ENCODE measurements around the gene GALNT11. TPM values are rescaled to one million over a fixed set of nuclear protein-coding genes. Genes with fewer than 3 reads are reported as not detected.

Gene GALNT11
- polyA plus RNA-seq, 3 donors, result 21.7 to 40.9 (median 24.6) TPM

- WGBS, 3 donors, result 94 to 96% (median 95%) methylated on average over 4 of the region's 4 CpGs
- no peak overlapping the region for H3K27ac ChIP-seq (ENCODE audit: low read depth, low read length)
Observed at GRCh38 chr7:152097330-152097729, 71.9 kb downstream of the GALNT11 start.

- 87 to 94% (median 91%) methylated on average over 7 of the region's 7 CpGs for WGBS, 3 donors
- H3K27ac ChIP-seq (ENCODE audit: low read depth, low read length), result no peak overlapping the region
Observed at GRCh38 chr7:152103066-152103465, 77.6 kb downstream of the GALNT11 start.

- WGBS, 3 donors, result 76 to 80% (median 79%) methylated on average over 5 of the region's 5 CpGs
- no peak overlapping the region for H3K27ac ChIP-seq (ENCODE audit: low read depth, low read length)
Observed at GRCh38 chr7:152103691-152104090, 78.2 kb downstream of the GALNT11 start.

- H3K27ac ChIP-seq (ENCODE audit: low read depth, low read length), result no peak overlapping the region
- WGBS, 3 donors, result 93 to 97% (median 94%) methylated on average over 11 of the region's 11 CpGs
Observed at GRCh38 chr7:152105205-152105604, 79.7 kb downstream of the GALNT11 start.

- WGBS, 3 donors, result 74 to 76% (median 75%) methylated on average over 4 of the region's 4 CpGs
- no peak overlapping the region for H3K27ac ChIP-seq (ENCODE audit: low read depth, low read length)
Observed at GRCh38 chr7:152106990-152107389, 81.5 kb downstream of the GALNT11 start.

- no peak overlapping the region for H3K27ac ChIP-seq (ENCODE audit: low read depth, low read length)
- WGBS, 3 donors, result 94 to 98% (median 97%) methylated on average over 17 of the region's 17 CpGs
Observed at GRCh38 chr7:152107945-152108344, 82.5 kb downstream of the GALNT11 start.

GRCh38 chr7:152108359-152108758, 82.9 kb downstream of the GALNT11 start:
- WGBS, 3 donors, result 74 to 88% (median 81%) methylated on average over 7 of the region's 7 CpGs
- no peak overlapping the region for H3K27ac ChIP-seq (ENCODE audit: low read depth, low read length)

- no peak overlapping the region for H3K27ac ChIP-seq (ENCODE audit: low read depth, low read length)
Observed at GRCh38 chr7:152112829-152113228, 87.4 kb downstream of the GALNT11 start.

- 91 to 96% (median 93%) methylated on average over 9 of the region's 9 CpGs for WGBS, 3 donors
Observed at GRCh38 chr7:152115021-152115718, 89.7 kb downstream of the GALNT11 start.

GRCh38 chr7:152117356-152117755, 91.9 kb downstream of the GALNT11 start:
- WGBS, 3 donors, result 90 to 94% (median 92%) methylated on average over 8 of the region's 8 CpGs

More at GRCh38 chr7:152115021-152115718, 89.7 kb downstream of the GALNT11 start:
- no peak overlapping the region for H3K27ac ChIP-seq (ENCODE audit: low read depth, low read length)

GRCh38 chr7:152120210-152120609, 94.7 kb downstream of the GALNT11 start:
- WGBS, 3 donors, result 95 to 96% (median 96%) methylated on average over 6 of the region's 6 CpGs
- no peak overlapping the region for H3K27ac ChIP-seq (ENCODE audit: low read depth, low read length)

More at GRCh38 chr7:152117356-152117755, 91.9 kb downstream of the GALNT11 start:
- no peak overlapping the region for H3K27ac ChIP-seq (ENCODE audit: low read depth, low read length)

- 97 to 98% (median 97%) methylated on average over 7 of the region's 7 CpGs for WGBS, 3 donors
- no peak overlapping the region for H3K27ac ChIP-seq (ENCODE audit: low read depth, low read length)
Observed at GRCh38 chr7:152120776-152121175, 95.3 kb downstream of the GALNT11 start.

- no peak overlapping the region for H3K27ac ChIP-seq (ENCODE audit: low read depth, low read length)
- 96 to 98% (median 97%) methylated on average over 9 of the region's 9 CpGs for WGBS, 3 donors
Observed at GRCh38 chr7:152121432-152121831, 96.0 kb downstream of the GALNT11 start.

GRCh38 chr7:152122540-152122939, 97.1 kb downstream of the GALNT11 start:
- 88 to 100% (median 98%) methylated on average over 1 of the region's 1 CpG for WGBS, 3 donors
- no peak overlapping the region for H3K27ac ChIP-seq (ENCODE audit: low read depth, low read length)

- 90 to 94% (median 90%) methylated on average over 7 of the region's 7 CpGs for WGBS, 3 donors
- H3K27ac ChIP-seq (ENCODE audit: low read depth, low read length), result no peak overlapping the region
Observed at GRCh38 chr7:152126741-152127140, 101.3 kb downstream of the GALNT11 start.

GRCh38 chr7:152127229-152127628, 101.8 kb downstream of the GALNT11 start:
- no peak overlapping the region for H3K27ac ChIP-seq (ENCODE audit: low read depth, low read length)
- WGBS, 3 donors, result 95 to 96% (median 96%) methylated on average over 19 of the region's 19 CpGs

- no peak overlapping the region for H3K27ac ChIP-seq (ENCODE audit: low read depth, low read length)
- WGBS, 3 donors, result 96 to 99% (median 97%) methylated on average over 20 of the region's 20 CpGs
Observed at GRCh38 chr7:152128252-152128651, 102.8 kb downstream of the GALNT11 start.

- no peak overlapping the region for H3K27ac ChIP-seq (ENCODE audit: low read depth, low read length)
- WGBS, 3 donors, result 97 to 98% (median 98%) methylated on average over 54 to 60 of the region's 60 CpGs
Observed at GRCh38 chr7:152128741-152129461, 103.4 kb downstream of the GALNT11 start.

GRCh38 chr7:152129682-152130081, 104.2 kb downstream of the GALNT11 start:
- no peak overlapping the region for H3K27ac ChIP-seq (ENCODE audit: low read depth, low read length)
- WGBS, 3 donors, result 94 to 95% (median 95%) methylated on average over 7 of the region's 7 CpGs
